ENCODE data around the gene LILRB2.

DNA sequence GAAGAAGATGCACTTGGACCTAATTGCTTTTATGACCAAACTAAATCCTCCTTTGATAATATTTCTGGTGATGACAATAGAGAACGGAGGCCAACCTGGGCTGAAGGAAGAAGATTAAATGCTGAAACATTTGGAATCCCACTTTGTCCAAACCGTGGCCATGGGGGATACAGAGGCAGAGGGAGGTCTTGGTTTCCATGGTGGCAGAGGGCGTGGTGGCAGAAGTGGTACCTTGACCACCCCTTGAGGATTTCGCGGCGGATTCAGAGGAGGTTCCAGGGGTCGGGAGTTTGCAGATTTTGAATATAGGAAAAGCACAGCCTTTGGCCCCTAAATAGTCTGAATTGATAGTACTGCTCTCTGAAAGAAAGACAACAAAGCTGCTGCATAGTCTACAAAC is 50.9 kb downstream of the LILRB2 start:
- TF ChIP-seq POLR2AphosphoS5 (IDR thresholded peaks at IDR 0.05; ENCODE audit: borderline replicate concordance, low read depth, low read length) (no peak), EZH2 (IDR thresholded peaks at IDR 0.05) (no peak), FOXP2 (optimal IDR thresholded peaks at IDR 0.05; ENCODE audit: control extremely low read depth, extremely low read length, insufficient read depth) (no peak)

All from SK-N-MC (cell line).